ENCODE data around the gene SELENOW. TPM values are rescaled to one million over a fixed set of nuclear protein-coding genes. Genes with fewer than 3 reads are reported as not detected.

Gene SELENOW
- total RNA-seq, 1 donor from 2014 or later = 247 TPM

- no peaks in the 10 kb centered on the region for H3K4me1 ChIP-seq
- ATAC-seq = no peak
- H3K36me3 ChIP-seq = peaks cover 93% of the 10 kb centered on the region
- intact Hi-C loops (cut with DNase I) = no loop called here
- H3K27me3 ChIP-seq (ENCODE audit: low read depth) = no peaks in the 10 kb centered on the region
- TF ChIP-seq CTCF (IDR thresholded peaks at IDR 0.05) = no peak
- no peak overlapping the region for H3K27ac ChIP-seq
- no peak overlapping the region for H3K4me3 ChIP-seq
- no peak for DNase-seq
- no peaks in the 10 kb centered on the region for H3K9me3 ChIP-seq
Observed at GRCh38 chr19:47755762-47756626, 22.5 kb upstream of the SELENOW start.

- intact Hi-C loops (cut with DNase I) = no loop called here
- TF ChIP-seq CTCF (IDR thresholded peaks at IDR 0.05) = no peak
- Histone ChIP-seq H3K4me3 (no peak overlapping the region), H3K36me3 (peaks cover 87% of the 10 kb centered on the region), H3K9me3 (no peaks in the 10 kb centered on the region), H3K27me3 (ENCODE audit: low read depth) (no peaks in the 10 kb centered on the region), H3K4me1 (no peaks in the 10 kb centered on the region), H3K27ac (no peak overlapping the region)
- ATAC-seq (no peak), DNase-seq (no peak)
Observed at GRCh38 chr19:47756627-47756929, 21.9 kb upstream of the SELENOW start.

- Histone ChIP-seq H3K9me3 (no peaks in the 10 kb centered on the region), H3K27me3 (ENCODE audit: low read depth) (no peaks in the 10 kb centered on the region), H3K4me3 (no peak overlapping the region), H3K27ac (no peak overlapping the region), H3K4me1 (no peaks in the 10 kb centered on the region), H3K36me3 (peaks cover 82% of the 10 kb centered on the region)
- intact Hi-C loops (cut with DNase I) = no loop called here
- ATAC-seq = no peak
- TF ChIP-seq CTCF (IDR thresholded peaks at IDR 0.05) = no peak
- DNase-seq = no peak
Observed at GRCh38 chr19:47756953-47757608, 21.4 kb upstream of the SELENOW start.

GRCh38 chr19:47757617-47758442, 20.7 kb upstream of the SELENOW start:
- no peaks in the 10 kb centered on the region for H3K4me1 ChIP-seq
- peaks cover 75% of the 10 kb centered on the region for H3K36me3 ChIP-seq
- no peak overlapping the region for H3K27ac ChIP-seq
- no peaks in the 10 kb centered on the region for H3K9me3 ChIP-seq
- ATAC-seq = no peak
- no peak overlapping the region for H3K4me3 ChIP-seq
- intact Hi-C loops (cut with DNase I) = no loop called here
- TF ChIP-seq CTCF (IDR thresholded peaks at IDR 0.05) = no peak
- no peak for DNase-seq
- H3K27me3 ChIP-seq (ENCODE audit: low read depth) = no peaks in the 10 kb centered on the region

GRCh38 chr19:47758443-47758804, 20.1 kb upstream of the SELENOW start:
- Histone ChIP-seq H3K27me3 (ENCODE audit: low read depth) (no peaks in the 10 kb centered on the region), H3K4me1 (no peaks in the 10 kb centered on the region), H3K4me3 (no peak overlapping the region), H3K36me3 (peaks cover 69% of the 10 kb centered on the region), H3K27ac (no peak overlapping the region), H3K9me3 (no peaks in the 10 kb centered on the region)
- DNase-seq = no peak
- ATAC-seq = no peak
- intact Hi-C loops (cut with DNase I) = no loop called here
- no peak for TF ChIP-seq CTCF (IDR thresholded peaks at IDR 0.05)
